Ovary (tissue), 7 donors: ENCODE results near the gene C17orf114.

Experiments
- DNase-seq, 5 donors: peaks; one replicate each; pipeline ENCODE4 v3.0.0-alpha.2; 2019 to 2020
- H3K27ac ChIP-seq, 2 donors: fragments of 200-600 bp; one replicate each; pipeline versions ENCODE4 v1.5.1 to v1.8.0; 2019 to 2022
- H3K27me3 ChIP-seq: fragments of 200-600 bp; one replicate; pipeline ENCODE4 v1.8.0; 2022
- H3K36me3 ChIP-seq: fragments of 200-600 bp; sonication (generic); one replicate; pipeline ENCODE4 v1.5.1; 2019
- H3K4me1 ChIP-seq: one replicate; pipeline ENCODE4 v1.8.1; 2013; ENCODE audit warnings: mild to moderate bottlenecking, moderate library complexity; ENCODE audit not compliant: insufficient read depth
- H3K4me3 ChIP-seq: fragments of 200-600 bp; sonication (generic); one replicate; pipeline ENCODE4 v1.5.1; 2017
- H3K9me3 ChIP-seq, 2 donors: fragments of 200-600 bp in 1 of 2; sonication (generic) in 1 of 2; one replicate each; pipeline versions ENCODE4 v1.5.1 to v1.8.1; 2013 to 2019; ENCODE audit warnings: mild to moderate bottlenecking in 1 of 2, moderate library complexity in 1 of 2
- CTCF ChIP-seq, 3 donors: fragments of 450-650 bp in 2 of 3; fragments of 200-600 bp in 1 of 3; IDR thresholded peaks; one replicate each; pipeline versions ENCODE4 v1.5.1 to v1.8.0; 2016 to 2022; ENCODE audit warnings: antibody characterized with exemption in 3 of 3, mild to moderate bottlenecking in 1 of 3
- EP300 ChIP-seq: sonication (generic); formaldehyde crosslinking; IDR thresholded peaks from one replicate; pipeline ENCODE4 v1.6.1; 2017; ENCODE audit warnings: antibody characterized with exemption
- POLR2A ChIP-seq: fragments of 450-650 bp; IDR thresholded peaks from one replicate; pipeline ENCODE4 v1.6.1; 2017; ENCODE audit warnings: antibody characterized with exemption, mild to moderate bottlenecking, moderate library complexity
- WGBS, 3 donors: extraction: QIAGEN DNeasy Blood & Tissue Kit in 1 of 3; methylation state at CpG; one replicate each; pipeline versions ENCODE4 v1.1.5 to v1.1.7; 2013 to 2017; 5-methylcytosine and 5-hydroxymethylcytosine counted together
- intact Hi-C, 4 donors: fragments of 100-400 bp; cut with DNase I; formaldehyde crosslinking; loops; one replicate each; pipeline versions ENCODE4 v1.11.0 to v1.15.1; 2022 to 2023
- donor health status: DM: no; HTN: no; CAD: no; lungs with moderate emphysema.
- donor health status: DM: no; HTN: no; CAD: no.
- donor health status: Bipolar disorder and iron deficiency.
- donor health status: DM: no; HTN: no; CAD: no.
- donor health status: DM: yes; HTN: yes; CAD: no.

C17orf114 gene

GRCh38 chr17:4846635-4847390, 44.7 kb upstream of the C17orf114 start:
- Histone ChIP-seq H3K36me3 (no peaks in the 10 kb centered on the region), H3K27ac (no peak overlapping the region), H3K4me1 (peaks cover 21% of the 10 kb centered on the region), H3K4me3 (no peak overlapping the region), H3K9me3 (no peaks in the 10 kb centered on the region), H3K27me3 (no peaks in the 10 kb centered on the region)
- TF ChIP-seq EP300: no peak
- no peak for TF ChIP-seq CTCF (IDR thresholded peaks at IDR 0.05)
- TF ChIP-seq POLR2A: no peak
- intact Hi-C loops: no loop called here
- WGBS, 3 donors: 76 to 90% (median 85%) methylated on average over 13 of the region's 13 CpGs
- DNase-seq: no peak

- no peak for DNase-seq
- no peaks in the 10 kb centered on the region for H3K9me3 ChIP-seq
- H3K4me1 ChIP-seq: peaks cover 25% of the 10 kb centered on the region
- 89% methylated on average over 5 of the region's 5 CpGs for WGBS, 3 donors
- H3K27ac ChIP-seq: no peak overlapping the region
- H3K36me3 ChIP-seq: no peaks in the 10 kb centered on the region
- intact Hi-C loops: no loop called here
- TF ChIP-seq CTCF (IDR thresholded peaks at IDR 0.05) (no peak), POLR2A (no peak), EP300 (no peak)
- no peaks in the 10 kb centered on the region for H3K27me3 ChIP-seq
- no peak overlapping the region for H3K4me3 ChIP-seq
Observed at GRCh38 chr17:4845118-4845517, 43.0 kb upstream of the C17orf114 start.

GRCh38 chr17:4843321-4844000, 41.3 kb upstream of the C17orf114 start:
- H3K27ac ChIP-seq: no peak overlapping the region
- H3K36me3 ChIP-seq: no peaks in the 10 kb centered on the region
- WGBS, 3 donors: 80 to 93% (median 82%) methylated on average over 9 of the region's 9 CpGs
- TF ChIP-seq POLR2A: no peak
- TF ChIP-seq EP300: no peak
- no peak for TF ChIP-seq CTCF (IDR thresholded peaks at IDR 0.05)
- H3K4me3 ChIP-seq: no peak overlapping the region
- no peaks in the 10 kb centered on the region for H3K9me3 ChIP-seq
- no peak for DNase-seq
- intact Hi-C loops: loop anchor here in 1 of 4 donors (5.0 kb wide), 1 partner anchor 44 kb away; no protein-coding TSS in a partner anchor
- no peaks in the 10 kb centered on the region for H3K27me3 ChIP-seq
- peaks cover 32% of the 10 kb centered on the region for H3K4me1 ChIP-seq

GRCh38 chr17:4842376-4842775, 40.2 kb upstream of the C17orf114 start:
- WGBS, 3 donors: 92 to 95% (median 95%) methylated on average over 3 of the region's 3 CpGs
- no peak for TF ChIP-seq EP300
- no peak for TF ChIP-seq CTCF (IDR thresholded peaks at IDR 0.05)
- TF ChIP-seq POLR2A: no peak

More at GRCh38 chr17:4842376-4842775, 40.2 kb upstream of the C17orf114 start:
- Histone ChIP-seq H3K9me3 (no peaks in the 10 kb centered on the region), H3K4me1 (peaks cover 37% of the 10 kb centered on the region), H3K36me3 (no peaks in the 10 kb centered on the region), H3K27ac (no peak overlapping the region), H3K27me3 (no peaks in the 10 kb centered on the region), H3K4me3 (no peak overlapping the region)
- intact Hi-C loops: loop anchor here in 1 of 4 donors (5.0 kb wide), 1 partner anchor 45 kb away; no protein-coding TSS in a partner anchor
- no peak for DNase-seq
